ENCODE data around the gene EVA1A.

Gene EVA1A

GRCh38 chr2:75541430-75541829 is 19.3 kb downstream of the EVA1A start:
- no peak for TF ChIP-seq CTCF (IDR thresholded peaks at IDR 0.05)

- TF ChIP-seq CTCF (IDR thresholded peaks at IDR 0.05) = no peak
Measured at GRCh38 chr2:75540994-75541393, 19.7 kb downstream of the EVA1A start.

- no peak for TF ChIP-seq CTCF (IDR thresholded peaks at IDR 0.05)
Measured at GRCh38 chr2:75539955-75540716, 20.6 kb downstream of the EVA1A start.

- TF ChIP-seq CTCF (IDR thresholded peaks at IDR 0.05) = no peak
Measured at GRCh38 chr2:75538521-75539490, 21.9 kb downstream of the EVA1A start.

- TF ChIP-seq CTCF (IDR thresholded peaks at IDR 0.05) = no peak
Measured at GRCh38 chr2:75537658-75538057, 23.1 kb downstream of the EVA1A start.

GRCh38 chr2:75533135-75533534 is 27.6 kb downstream of the EVA1A start:
- no peak for TF ChIP-seq CTCF (IDR thresholded peaks at IDR 0.05)

- TF ChIP-seq CTCF (IDR thresholded peaks at IDR 0.05) = no peak
Measured at GRCh38 chr2:75532488-75532887, 28.3 kb downstream of the EVA1A start.

Measured in LNCAP (cell line).